ENCODE measurements around the gene BPIFB3. TPM values are rescaled to one million over a fixed set of nuclear protein-coding genes. Genes with fewer than 3 reads are reported as not detected.

The BPIFB3 gene
- total RNA-seq, 1 experiment from 2014 or later = not detected

- in situ Hi-C loops (cut with HindIII; ENCODE audit: low pct_unique_long_range_greater_than_20kb, low sequenced_read_pairs) (no loop called here), intact Hi-C loops (cut with micrococcal nuclease; ENCODE audit: unreplicated experiment) (no loop called here)
Measured at GRCh38 chr20:33054381-33054780, 678 bp downstream of the BPIFB3 start.

GRCh38 chr20:33054791-33055190, 1.1 kb downstream of the BPIFB3 start:
- in situ Hi-C loops (cut with HindIII; ENCODE audit: low pct_unique_long_range_greater_than_20kb, low sequenced_read_pairs) = no loop called here
- no peak overlapping the region for H3K27ac ChIP-seq (ENCODE audit: low read length)
- no peaks in the 10 kb centered on the region for H3K27me3 ChIP-seq (ENCODE audit: control insufficient read depth, insufficient read depth, low read length)
- H3K4me1 ChIP-seq (ENCODE audit: control insufficient read depth, insufficient read depth, low read length) = no peaks in the 10 kb centered on the region
- intact Hi-C loops (cut with micrococcal nuclease; ENCODE audit: unreplicated experiment) = no loop called here
- H3K4me3 ChIP-seq (ENCODE audit: low read depth in 2 of 2, low read length in 2 of 2) = no peak overlapping the region
- DNase-seq (ENCODE audit: low read depth, low spot score) (no peak), ATAC-seq (no peak)
- ChIA-PET POLR2A (interaction anchor here (0.7 kb wide), 1 partner anchor 16 kb away, joined by 3 read pairs; no protein-coding TSS in a partner anchor), CTCF (no interaction called here)
- TF ChIP-seq SIN3A (IDR thresholded peaks at IDR 0.05; ENCODE audit: borderline replicate concordance, insufficient read depth, low read depth, low read length) (no peak), REST (IDR thresholded peaks at IDR 0.05; ENCODE audit: insufficient read depth in 1 of 2, low read depth in 2 of 2, low read length in 1 of 2) (no peak), POLR2AphosphoS5 (IDR thresholded peaks at IDR 0.05; ENCODE audit: low read depth, low read length) (no peak), CTCF (IDR thresholded peaks at IDR 0.05) (no peak), TCF7L2 (IDR thresholded peaks at IDR 0.05; ENCODE audit: low read depth, low read length) (no peak)
- no TSS peak for BruUV-seq (replicated peaks)
- no peaks in the 10 kb centered on the region for H3K36me3 ChIP-seq (ENCODE audit: control insufficient read depth, insufficient read depth, low read length)
- H3K9me3 ChIP-seq (ENCODE audit: control insufficient read depth, insufficient read depth, low read depth, low read length) = no peaks in the 10 kb centered on the region

More at GRCh38 chr20:33054381-33054780, 678 bp downstream of the BPIFB3 start:
- Histone ChIP-seq H3K9me3 (ENCODE audit: control insufficient read depth, insufficient read depth, low read depth, low read length) (no peaks in the 10 kb centered on the region), H3K27ac (ENCODE audit: low read length) (no peak overlapping the region), H3K36me3 (ENCODE audit: control insufficient read depth, insufficient read depth, low read length) (no peaks in the 10 kb centered on the region), H3K4me1 (ENCODE audit: control insufficient read depth, insufficient read depth, low read length) (no peaks in the 10 kb centered on the region), H3K4me3 (ENCODE audit: low read depth in 2 of 2, low read length in 2 of 2) (no peak overlapping the region), H3K27me3 (ENCODE audit: control insufficient read depth, insufficient read depth, low read length) (no peaks in the 10 kb centered on the region)
- ChIA-PET POLR2A (interaction anchor here (0.7 kb wide), 1 partner anchor 17 kb away, joined by 3 read pairs; no protein-coding TSS in a partner anchor), CTCF (no interaction called here)
- DNase-seq (ENCODE audit: low read depth, low spot score) (no peak), ATAC-seq (no peak)
- no peak for TF ChIP-seq REST (IDR thresholded peaks at IDR 0.05; ENCODE audit: insufficient read depth in 1 of 2, low read depth in 2 of 2, low read length in 1 of 2)
- TF ChIP-seq CTCF (IDR thresholded peaks at IDR 0.05) = no peak
- TF ChIP-seq SIN3A (IDR thresholded peaks at IDR 0.05; ENCODE audit: borderline replicate concordance, insufficient read depth, low read depth, low read length) = no peak
- TF ChIP-seq TCF7L2 (IDR thresholded peaks at IDR 0.05; ENCODE audit: low read depth, low read length) = no peak
- no peak for TF ChIP-seq POLR2AphosphoS5 (IDR thresholded peaks at IDR 0.05; ENCODE audit: low read depth, low read length)
- no TSS peak for BruUV-seq (replicated peaks)

Measured in Panc1 (cell line).